ENCODE measurements around the gene CDCA5. TPM values are rescaled to one million over a fixed set of nuclear protein-coding genes. Genes with fewer than 3 reads are reported as not detected.

The CDCA5 gene
- total RNA-seq, 2 donors from 2014 or later: 0.81 to 2.5 TPM

DNA sequence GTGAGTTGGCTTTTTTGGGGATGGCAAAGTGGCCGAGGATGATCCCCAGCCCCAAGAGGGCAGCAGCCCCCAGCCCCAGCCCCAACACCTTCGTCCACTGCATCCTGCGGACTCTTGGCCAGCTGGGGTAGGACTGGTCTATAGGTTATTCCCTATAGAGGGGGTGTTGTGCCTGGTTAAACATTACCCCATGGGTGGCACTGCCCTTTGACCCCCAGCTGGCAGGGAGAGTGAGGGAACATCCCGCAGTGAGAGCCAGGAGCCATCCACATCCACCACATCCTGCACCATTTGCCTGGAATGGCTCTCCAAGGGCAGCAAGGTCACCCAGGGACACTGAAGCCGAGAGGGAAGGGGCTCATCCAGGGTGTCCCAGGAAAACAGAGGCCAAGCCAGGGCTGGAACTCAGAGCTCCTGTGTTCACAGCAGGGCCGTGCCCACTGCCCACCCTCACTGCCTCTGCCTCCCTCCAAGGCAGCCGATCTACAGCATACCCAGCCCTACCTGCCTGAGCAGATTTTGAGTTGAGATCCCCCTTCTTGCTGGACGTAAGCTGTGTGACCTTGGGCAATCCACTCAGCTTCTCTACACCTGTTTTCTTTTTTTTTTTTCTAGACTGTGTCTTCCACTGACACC, 25.3 kb downstream of the CDCA5 start, which contains the start of gene NAALADL1:
Gene NAALADL1 (minus strand): TSS at position 135 of the 636 bp plus-strand sequence. CDS start 32 bp downstream, at position 103.
- intact Hi-C loops (cut with DNase I): no loop called here
- ATAC-seq (no peak), DNase-seq (no peak)

DNA sequence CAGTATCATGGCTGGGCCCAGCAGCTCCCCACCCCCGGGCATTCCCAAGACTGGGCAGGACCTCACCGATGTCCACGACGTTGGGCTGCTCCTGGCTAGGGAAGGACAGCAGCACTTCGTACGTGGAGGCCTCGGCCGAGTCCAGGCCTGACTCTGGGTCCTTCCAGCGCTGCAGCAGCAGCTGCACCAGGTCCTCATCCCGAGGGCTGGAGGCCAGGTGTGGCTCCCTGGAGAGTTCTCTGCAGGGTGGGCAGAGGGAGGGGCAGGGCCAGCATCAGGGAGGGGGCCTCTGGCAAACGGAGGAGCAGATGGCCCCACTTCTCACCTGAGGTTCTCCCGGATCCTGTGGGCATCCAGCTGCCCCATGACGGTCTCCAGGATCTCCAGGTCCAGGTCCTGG, 25.8 kb downstream of the CDCA5 start:
- intact Hi-C loops (cut with DNase I): no loop called here
- ATAC-seq (no peak), DNase-seq (no peak)

DNA sequence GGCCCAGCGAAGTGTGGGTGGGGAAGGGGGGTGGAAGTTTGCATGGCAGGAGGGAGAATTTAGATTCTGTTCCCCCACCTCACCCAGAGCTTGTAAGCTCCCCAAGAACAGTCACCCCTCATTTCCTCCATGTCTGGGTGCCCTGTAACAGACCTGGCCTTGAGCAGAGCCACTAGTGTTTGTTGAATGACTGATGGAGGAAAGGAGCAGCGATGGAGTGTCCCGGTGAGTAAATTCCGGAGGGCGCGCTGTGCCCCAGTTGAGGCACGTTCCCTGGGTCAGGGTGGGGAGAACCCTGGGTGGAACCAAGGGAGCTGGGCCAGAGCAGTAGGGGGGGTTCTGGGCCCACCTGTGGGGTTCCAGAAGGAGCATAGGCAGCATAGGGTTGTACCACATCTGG, 26.3 kb downstream of the CDCA5 start:
- no peak for DNase-seq
- intact Hi-C loops (cut with DNase I): no loop called here
- ATAC-seq: no peak

DNA sequence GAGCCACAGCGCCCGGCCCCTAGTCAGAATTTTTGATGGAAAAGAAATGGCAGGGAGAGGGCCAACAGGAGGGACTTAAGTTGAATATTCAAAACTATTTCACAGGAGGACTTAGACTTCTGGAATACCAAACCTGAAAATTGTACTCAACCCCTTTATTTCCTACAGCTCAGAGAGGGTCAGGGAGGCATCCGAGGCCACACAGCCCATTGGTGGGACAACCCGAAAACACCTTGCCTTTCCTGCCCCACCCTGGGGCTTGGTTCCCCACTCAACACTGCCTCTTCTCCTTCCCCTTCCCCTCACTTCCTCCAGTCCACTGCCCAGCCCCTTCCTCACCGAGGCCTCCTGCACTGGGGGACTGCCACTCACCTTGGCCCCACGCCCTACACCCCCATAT, 26.8 kb downstream of the CDCA5 start:
- DNase-seq (no peak), ATAC-seq (no peak)
- intact Hi-C loops (cut with DNase I): no loop called here

DNA sequence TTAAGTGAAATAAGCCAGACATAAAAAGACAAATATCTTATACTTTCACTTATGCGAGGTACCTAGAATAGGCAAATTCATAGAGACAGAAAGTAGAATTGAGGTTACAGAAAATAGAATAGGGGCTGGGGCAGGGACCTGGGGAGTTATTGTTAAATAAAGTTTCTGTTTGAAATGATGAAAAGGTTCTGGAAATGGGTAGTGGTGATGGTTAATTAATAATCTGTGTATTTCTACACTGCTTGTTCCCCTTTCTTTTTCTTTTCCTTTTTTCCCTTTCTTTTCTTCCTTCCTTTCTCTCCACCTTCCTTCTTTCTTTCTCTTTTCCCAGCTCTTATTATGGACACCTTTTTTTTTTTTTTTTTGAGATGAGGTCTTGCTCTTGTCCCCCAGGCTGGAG, 28.3 kb downstream of the CDCA5 start:
- intact Hi-C loops (cut with DNase I): no loop called here
- DNase-seq (no peak), ATAC-seq (no peak)

DNA sequence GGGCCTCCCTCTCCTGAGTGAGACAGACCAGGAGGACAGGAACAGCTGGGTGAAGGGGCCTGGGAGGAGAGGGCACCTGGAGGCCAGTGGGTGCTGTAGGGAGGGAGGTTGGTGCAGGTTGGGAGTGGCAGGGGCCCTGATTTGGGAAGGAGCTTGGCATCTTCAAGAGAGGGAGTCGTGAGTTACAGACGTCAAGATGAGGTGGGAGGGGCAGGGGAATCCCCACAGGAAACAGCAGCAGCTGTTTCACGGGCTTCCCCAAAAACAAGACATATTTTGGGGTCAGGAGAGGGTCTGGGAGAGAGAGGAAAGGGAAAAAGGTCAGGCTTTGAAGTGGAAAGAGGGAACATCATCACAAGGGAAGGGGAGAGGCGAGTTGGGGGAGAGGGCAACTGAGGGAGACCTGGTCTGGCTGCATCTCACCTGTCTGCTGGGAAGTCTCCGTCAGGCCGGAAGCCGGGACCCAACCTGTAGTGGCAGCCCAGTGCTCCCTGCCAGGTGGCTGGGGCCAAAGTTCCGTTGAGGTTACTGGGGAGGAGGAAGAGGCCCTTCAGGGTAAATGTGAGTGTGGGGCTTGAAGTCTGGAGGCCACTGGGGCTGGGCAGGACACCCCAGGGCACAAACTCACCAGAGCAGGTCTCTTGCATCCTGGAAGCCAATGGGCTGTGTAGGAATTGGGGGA, 29.9 kb downstream of the CDCA5 start:
- intact Hi-C loops (cut with DNase I): no loop called here
- DNase-seq: no peak
- ATAC-seq: no peak

DNA sequence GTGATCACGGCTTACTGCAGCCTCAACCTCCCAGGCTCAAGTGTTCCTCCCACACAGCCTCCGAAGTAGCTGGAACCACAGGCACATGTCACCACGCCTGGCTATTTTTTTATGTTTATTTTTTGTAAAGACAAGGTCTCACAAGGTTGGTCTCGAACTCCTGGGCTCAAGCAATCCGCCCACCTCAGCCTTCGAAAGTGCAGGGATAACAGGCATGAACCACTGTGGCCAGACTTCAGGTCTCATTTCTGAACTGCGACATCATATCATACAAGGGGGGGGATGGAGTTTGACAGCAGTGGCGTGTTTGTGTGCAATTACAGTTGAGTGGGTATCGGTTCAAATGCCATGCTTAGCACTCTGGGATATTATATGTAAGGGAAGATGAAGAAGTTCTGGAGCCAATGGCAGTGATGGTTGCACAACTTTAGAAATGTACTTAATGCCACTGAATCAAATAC, 32.4 kb downstream of the CDCA5 start:
- ATAC-seq (no peak), DNase-seq (no peak)
- intact Hi-C loops (cut with DNase I): no loop called here

DNA sequence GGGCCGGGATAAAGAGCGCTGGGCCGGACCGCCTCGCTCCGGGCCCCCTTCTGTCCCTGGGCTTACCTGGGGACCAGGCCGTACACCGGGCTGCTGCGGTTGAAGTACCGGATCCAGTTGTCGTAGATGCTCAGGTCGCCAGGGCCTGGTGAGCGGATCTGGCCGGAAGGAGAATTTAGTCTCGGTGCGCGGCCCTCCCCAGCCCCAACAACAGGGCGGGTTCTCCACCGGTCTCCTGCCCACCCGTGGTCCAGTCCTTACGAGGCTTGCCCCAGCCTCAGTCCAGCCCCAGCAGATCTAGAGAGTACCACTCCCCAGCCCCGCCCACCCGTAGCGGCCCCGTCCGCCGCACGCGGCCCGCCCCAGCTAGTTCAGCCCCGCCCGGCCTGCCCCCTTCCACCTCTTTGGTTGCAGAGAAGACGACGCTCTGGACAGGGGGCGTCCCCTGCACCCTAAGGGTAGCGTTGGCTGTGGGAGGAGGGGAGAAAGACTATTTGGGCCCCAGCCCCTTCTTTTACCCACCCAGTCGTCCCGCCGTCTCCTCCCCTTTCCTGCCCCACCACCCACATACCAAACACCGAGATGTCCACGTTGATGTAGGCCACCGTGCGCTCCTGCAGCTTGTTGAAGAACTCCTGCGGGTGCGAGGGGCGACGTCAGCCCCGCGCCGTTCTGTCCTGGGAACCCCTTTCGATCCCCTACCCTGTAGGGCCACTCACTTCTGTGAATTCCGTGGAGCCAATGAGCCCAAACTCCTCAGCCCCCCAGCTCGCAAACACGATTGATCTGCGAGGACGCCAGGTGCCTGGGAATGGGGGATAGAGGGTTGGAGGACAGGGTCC, 36.0 kb downstream of the CDCA5 start:
- DNase-seq: peak; percentile 54
- peak; percentile 53 to 69 for ATAC-seq
- intact Hi-C loops (cut with DNase I): no loop called here

DNA sequence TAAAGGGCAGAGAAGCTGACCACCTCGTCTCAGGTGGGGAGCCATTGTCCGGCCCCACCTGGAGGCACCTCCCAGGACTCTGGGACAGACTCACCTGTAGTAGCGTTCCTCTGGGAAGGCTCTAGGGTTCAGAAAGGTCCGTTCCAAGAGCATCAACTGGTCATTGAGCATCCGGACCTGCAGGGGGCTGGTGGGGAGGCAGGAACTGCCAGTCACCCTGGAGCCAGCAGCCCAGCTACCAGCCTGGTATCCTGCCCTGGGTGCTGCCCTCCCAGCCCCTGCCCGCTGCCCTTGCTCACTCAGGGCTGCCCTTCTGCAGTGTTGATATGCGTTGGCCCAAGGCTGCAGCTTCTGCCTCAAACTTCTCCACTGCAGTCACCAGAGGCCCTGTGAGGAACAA, 38.1 kb downstream of the CDCA5 start:
- ATAC-seq: no peak
- DNase-seq: no peak
- intact Hi-C loops (cut with DNase I): no loop called here

DNA sequence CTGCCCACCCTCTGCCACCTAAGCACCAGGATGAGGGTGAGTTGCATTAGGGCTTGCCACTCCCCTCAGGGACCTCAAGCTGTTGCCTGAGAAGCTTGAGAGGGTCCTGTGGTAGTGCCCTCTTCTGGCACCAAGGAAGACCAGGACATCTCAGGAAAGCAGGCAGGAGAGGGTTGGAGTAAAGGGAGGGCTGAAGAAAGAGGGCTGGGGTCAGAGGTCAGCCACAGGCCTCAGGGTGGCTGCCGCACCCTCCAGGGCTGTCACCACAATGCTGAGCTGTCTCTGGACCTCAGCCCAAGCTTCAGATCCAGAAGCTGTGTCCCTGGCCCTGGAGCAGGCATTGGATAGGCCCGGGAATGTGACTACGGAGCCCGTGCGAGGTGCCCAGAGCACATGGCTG, 38.8 kb downstream of the CDCA5 start:
- DNase-seq (no peak), ATAC-seq (no peak)
- intact Hi-C loops (cut with DNase I): no loop called here

DNA sequence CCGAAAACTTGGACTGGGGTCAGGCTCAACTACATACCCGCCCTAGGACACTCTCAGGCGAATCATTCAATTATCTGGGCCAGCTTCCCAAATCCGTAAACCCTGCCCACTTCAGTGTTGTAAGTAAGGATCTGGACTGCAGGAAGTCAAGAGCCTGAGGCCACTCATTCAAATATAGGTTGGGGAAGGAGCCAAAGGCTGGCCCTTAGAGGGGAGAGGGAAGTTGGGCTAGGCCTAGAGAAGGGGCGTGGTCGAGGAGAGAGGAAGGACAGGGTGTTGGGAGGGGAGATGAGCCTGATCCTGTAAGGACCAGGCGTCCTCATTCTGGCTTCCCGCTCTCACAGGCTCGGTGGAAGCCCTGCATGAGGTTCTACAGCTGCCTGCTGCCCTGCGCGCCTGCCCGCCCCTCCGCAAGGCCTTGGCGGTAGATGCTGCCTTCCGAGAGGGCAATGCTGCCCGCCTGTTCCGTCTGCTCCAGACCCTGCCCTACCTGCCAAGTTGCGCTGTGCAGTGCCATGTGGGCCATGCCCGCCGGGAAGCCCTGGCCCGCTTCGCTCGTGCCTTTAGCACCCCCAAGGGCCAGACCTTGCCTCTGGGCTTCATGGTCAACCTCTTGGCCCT, 39.8 kb downstream of the CDCA5 start:
- intact Hi-C loops (cut with DNase I): no loop called here
- DNase-seq (peak; percentile 44), ATAC-seq (no peak)

DNA sequence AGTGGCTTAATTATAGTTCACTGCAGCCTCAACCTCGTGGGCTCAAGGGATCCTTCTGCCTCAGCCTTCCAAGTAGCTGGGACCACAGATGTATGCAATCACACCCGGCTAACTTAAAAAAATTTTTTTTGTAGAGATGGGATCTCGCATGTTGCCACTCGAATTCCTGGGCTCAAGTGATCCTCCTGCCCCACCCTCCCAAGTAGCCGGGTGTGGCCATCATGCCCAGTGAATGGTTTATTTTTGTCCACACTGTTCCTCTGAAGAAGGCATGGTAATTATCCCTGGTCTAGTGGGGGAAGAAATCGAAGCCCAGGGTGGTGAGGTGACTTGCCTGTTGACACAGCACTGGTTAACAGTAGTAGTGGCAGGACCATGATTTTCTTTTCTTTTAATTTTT, 40.9 kb downstream of the CDCA5 start:
- intact Hi-C loops (cut with DNase I): no loop called here
- DNase-seq: no peak
- no peak for ATAC-seq

DNA sequence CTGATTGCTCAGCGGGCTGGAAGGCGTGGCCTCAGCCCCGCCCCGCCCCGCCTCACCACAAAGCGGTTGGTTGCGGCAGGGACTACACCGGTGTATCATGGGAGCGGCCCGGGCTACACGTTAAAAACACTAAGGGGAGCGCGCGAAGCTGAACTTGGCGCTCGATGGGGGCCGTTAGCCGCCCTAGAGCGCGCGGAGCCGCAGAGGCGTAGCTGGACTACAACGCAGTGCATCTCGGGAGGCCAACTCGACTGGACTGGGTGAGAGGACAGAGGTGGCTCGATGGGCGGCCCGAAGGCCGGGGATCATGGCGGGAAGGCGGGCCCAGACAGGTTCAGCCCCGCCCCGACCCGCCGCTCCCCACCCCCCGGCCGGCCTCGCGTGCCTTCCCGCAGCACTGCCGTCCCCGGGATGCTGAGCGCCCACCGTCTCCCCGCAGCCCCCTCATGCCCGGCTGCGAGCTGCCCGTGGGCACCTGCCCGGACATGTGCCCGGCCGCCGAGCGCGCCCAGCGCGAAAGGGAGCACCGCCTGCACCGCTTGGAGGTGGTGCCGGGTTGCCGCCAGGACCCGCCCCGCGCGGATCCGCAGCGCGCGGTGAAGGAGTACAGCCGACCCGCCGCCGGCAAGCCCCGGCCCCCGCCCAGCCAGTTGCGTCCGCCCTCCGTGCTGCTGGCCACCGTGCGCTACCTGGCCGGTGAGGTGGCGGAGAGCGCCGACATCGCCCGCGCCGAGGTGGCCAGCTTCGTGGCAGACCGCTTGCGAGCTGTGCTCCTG, 42.8 kb downstream of the CDCA5 start, which contains the start of gene SAC3D1:
Gene SAC3D1 (plus strand): TSS at position 364 of the 776 bp plus-strand sequence. CDS start 83 bp downstream, at position 447.
- intact Hi-C loops (cut with DNase I): no loop called here
- ATAC-seq (peak; percentile 97), DNase-seq (peak; percentile 91)

DNA sequence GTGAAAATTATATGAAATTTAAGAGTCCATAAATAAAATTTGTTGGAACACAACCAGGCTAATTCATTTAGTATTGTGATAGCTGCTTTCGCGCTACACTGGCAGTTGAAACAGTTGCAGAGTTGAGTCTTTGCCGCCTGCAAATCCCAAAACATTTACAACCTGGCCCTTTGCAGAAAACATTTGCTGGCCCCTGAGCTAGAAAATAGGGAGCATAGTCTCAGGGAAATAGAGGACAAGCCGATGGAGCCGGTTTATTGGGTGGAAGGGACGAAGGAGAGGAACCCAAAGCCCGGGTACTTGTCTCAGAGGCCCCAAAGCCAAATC, 43.4 kb downstream of the CDCA5 start:
- no peak for ATAC-seq
- DNase-seq: no peak
- intact Hi-C loops (cut with DNase I): no loop called here

DNA sequence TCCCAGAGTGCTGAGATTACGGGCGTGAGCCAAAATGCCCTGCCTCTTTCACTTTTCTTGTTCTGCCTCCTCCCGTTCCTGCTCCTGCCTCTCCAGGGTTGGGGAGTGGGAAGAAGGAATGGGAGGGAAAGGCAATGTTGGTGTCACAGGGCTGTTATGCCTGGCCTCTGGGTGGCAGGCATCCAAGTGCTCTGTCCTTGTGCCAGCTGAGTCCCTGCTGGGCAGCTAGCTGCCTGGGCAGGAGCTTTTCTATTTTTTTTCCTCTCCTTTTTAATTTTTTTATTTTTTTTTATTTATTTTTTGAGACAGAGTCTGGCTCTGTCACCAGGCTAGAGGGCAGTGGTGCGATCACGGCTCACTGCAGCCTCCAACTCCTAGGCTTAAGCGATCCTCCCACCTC, 46.9 kb downstream of the CDCA5 start:
- ATAC-seq (no peak), DNase-seq (peak; percentile 56)
- intact Hi-C loops (cut with DNase I): no loop called here

DNA sequence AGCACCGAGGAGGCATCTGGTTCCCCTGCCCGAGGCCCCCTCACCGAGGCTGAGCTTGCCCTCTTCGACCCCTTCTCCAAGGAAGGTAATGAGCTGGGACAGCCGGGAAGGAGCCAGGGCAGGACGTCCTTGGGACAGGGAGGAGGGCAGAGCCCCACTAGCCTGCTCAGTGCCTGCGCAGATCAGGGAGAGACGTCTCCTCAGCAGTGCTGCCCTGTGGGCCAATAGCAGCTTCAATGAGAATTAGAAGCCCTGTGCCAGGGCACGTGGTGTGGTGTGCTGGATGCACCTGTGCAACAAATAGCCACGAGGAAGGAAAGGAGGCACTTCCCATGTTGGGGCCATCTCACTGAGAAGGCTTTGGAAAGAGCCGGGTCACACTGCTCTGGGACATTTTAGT, 48.3 kb downstream of the CDCA5 start:
- intact Hi-C loops (cut with DNase I): no loop called here
- no peak for ATAC-seq
- DNase-seq: no peak

DNA sequence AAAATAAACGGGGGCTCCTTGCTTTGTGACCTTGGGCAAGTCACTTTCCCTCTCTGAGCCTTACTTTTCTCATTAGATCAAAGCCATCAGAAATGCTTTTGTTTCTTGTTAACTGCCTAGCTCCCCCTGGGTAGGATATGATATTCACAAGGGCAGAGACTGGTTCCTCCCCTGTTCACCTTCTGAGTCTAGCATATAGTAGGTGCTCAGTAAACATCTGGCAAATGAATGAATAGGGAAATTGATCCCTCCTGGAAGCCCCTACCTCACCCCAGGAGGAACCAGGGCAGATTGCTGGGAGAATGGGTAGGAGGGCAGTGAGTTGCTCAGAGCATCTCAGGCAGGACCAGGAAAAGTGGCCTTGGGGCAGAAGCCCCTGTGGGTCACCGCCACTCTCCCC, 49.4 kb downstream of the CDCA5 start:
- intact Hi-C loops (cut with DNase I): no loop called here
- DNase-seq (no peak), ATAC-seq (no peak)

DNA sequence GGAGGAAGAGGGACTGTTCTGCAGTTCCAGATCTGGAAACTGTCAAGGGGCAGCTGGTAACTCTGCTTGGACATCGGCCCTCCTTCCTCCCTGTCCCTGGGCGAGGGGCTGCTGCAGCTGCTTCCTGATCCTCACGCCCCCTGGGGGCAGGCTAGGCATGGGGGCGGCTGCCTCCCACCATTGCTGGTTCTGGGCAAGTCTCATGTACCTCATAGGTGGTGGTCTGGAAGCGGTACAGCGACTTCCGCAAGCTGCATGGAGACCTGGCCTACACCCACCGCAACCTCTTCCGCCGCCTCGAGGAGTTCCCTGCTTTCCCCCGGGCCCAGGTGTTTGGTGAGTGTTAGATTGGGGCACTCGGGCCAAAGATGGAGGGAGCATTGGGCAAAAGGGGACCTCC, 51.6 kb downstream of the CDCA5 start:
- DNase-seq: no peak
- no peak for ATAC-seq
- intact Hi-C loops (cut with DNase I): no loop called here

Data from left cardiac atrium (tissue), 4 donors.